Ishikawa (cell line): ENCODE data around the gene PRRC1.

ENCODE experiments used
- CEBPB ChIP-seq: IDR thresholded peaks from 2 replicates; pipeline ENCODE4 v1.6.1; 2012
- CREB1 ChIP-seq: IDR thresholded peaks from 2 replicates; pipeline ENCODE4 v1.6.1; 2012; ENCODE audit warnings: low read depth
- EGR1 ChIP-seq: IDR thresholded peaks from 2 replicates; pipeline ENCODE4 v1.6.1; 2012
- EP300 ChIP-seq: IDR thresholded peaks from 2 replicates; pipeline ENCODE4 v1.6.1; 2012; ENCODE audit warnings: borderline replicate concordance
- FOXM1 ChIP-seq: IDR thresholded peaks from 2 replicates; pipeline ENCODE4 v1.6.1; 2012; ENCODE audit warnings: low read depth, borderline replicate concordance
- MAX ChIP-seq: IDR thresholded peaks from 2 replicates; pipeline ENCODE4 v1.6.1; 2012
- NFIC ChIP-seq: IDR thresholded peaks from 2 replicates; pipeline ENCODE4 v1.6.1; 2012
- RAD21 ChIP-seq: IDR thresholded peaks from 2 replicates; pipeline ENCODE4 v1.6.1; 2012; ENCODE audit warnings: low read depth
- TAF1 ChIP-seq: IDR thresholded peaks from 2 replicates; pipeline ENCODE4 v1.6.1; 2012; ENCODE audit warnings: low read depth, mild to moderate bottlenecking
- TCF12 ChIP-seq: IDR thresholded peaks from 2 replicates; pipeline ENCODE4 v1.6.1; 2012; ENCODE audit warnings: low read depth
- TEAD4 ChIP-seq: IDR thresholded peaks from 2 replicates; pipeline ENCODE4 v1.6.1; 2012
- YY1 ChIP-seq: IDR thresholded peaks from 2 replicates; pipeline ENCODE4 v1.6.1; 2012; ENCODE audit warnings: low read depth
- ZBTB7A ChIP-seq: IDR thresholded peaks from 2 replicates; pipeline ENCODE4 v1.6.1; 2012; ENCODE audit warnings: low read depth
- TF ChIP-seq, protein P1 (sequence below): IDR thresholded peaks from 2 replicates; pipeline ENCODE4 v1.6.1; 2012; ENCODE audit warnings: low read depth, mild to moderate bottlenecking
- TF ChIP-seq, protein P2 (sequence below): IDR thresholded peaks from 2 replicates; pipeline ENCODE4 v1.6.1; 2012

Gene PRRC1

DNA sequence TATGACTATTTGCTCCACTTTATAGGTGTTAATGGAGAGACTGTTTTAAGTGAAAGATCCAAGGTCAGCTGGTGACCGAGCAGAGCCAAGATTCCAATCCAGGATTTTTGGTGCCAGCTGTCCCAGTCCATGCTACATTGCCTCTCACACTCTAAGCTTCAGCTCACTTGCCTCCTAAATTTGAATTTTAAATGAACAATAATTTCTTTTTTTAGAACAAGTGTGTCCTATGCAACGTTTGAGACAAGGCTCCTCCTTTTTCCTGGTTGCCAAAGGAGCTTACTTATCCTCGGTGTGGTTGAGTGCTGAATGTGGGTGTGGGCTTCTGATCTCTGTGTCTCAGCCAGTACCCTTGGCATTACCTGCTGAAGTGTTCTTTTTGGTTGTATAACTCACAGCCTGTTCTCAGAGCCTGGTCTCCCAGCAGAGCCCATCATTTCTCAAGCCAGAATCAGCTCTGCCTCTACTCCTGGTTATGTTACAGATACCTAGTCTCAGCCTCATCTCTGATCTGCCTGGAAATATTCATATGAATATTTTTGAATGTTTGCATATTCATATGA is 4.0 kb upstream of the PRRC1 start:
- TF ChIP-seq ZBTB7A = no peak
- TF ChIP-seq CREB1 = no peak
- TF ChIP-seq EP300 = no peak
- no peak for TF ChIP-seq EGR1
- no peak for TF ChIP-seq NFIC
- no peak for TF ChIP-seq FOXM1
- TF ChIP-seq CEBPB = no peak
- no peak for TF ChIP-seq RAD21
- no peak for TF ChIP-seq MAX
- TF ChIP-seq, protein P1, sequence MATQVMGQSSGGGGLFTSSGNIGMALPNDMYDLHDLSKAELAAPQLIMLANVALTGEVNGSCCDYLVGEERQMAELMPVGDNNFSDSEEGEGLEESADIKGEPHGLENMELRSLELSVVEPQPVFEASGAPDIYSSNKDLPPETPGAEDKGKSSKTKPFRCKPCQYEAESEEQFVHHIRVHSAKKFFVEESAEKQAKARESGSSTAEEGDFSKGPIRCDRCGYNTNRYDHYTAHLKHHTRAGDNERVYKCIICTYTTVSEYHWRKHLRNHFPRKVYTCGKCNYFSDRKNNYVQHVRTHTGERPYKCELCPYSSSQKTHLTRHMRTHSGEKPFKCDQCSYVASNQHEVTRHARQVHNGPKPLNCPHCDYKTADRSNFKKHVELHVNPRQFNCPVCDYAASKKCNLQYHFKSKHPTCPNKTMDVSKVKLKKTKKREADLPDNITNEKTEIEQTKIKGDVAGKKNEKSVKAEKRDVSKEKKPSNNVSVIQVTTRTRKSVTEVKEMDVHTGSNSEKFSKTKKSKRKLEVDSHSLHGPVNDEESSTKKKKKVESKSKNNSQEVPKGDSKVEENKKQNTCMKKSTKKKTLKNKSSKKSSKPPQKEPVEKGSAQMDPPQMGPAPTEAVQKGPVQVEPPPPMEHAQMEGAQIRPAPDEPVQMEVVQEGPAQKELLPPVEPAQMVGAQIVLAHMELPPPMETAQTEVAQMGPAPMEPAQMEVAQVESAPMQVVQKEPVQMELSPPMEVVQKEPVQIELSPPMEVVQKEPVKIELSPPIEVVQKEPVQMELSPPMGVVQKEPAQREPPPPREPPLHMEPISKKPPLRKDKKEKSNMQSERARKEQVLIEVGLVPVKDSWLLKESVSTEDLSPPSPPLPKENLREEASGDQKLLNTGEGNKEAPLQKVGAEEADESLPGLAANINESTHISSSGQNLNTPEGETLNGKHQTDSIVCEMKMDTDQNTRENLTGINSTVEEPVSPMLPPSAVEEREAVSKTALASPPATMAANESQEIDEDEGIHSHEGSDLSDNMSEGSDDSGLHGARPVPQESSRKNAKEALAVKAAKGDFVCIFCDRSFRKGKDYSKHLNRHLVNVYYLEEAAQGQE = no peak
- TF ChIP-seq TAF1 = no peak
- TF ChIP-seq, protein P2, sequence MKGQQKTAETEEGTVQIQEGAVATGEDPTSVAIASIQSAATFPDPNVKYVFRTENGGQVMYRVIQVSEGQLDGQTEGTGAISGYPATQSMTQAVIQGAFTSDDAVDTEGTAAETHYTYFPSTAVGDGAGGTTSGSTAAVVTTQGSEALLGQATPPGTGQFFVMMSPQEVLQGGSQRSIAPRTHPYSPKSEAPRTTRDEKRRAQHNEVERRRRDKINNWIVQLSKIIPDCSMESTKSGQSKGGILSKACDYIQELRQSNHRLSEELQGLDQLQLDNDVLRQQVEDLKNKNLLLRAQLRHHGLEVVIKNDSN = no peak
- no peak for TF ChIP-seq TCF12

DNA sequence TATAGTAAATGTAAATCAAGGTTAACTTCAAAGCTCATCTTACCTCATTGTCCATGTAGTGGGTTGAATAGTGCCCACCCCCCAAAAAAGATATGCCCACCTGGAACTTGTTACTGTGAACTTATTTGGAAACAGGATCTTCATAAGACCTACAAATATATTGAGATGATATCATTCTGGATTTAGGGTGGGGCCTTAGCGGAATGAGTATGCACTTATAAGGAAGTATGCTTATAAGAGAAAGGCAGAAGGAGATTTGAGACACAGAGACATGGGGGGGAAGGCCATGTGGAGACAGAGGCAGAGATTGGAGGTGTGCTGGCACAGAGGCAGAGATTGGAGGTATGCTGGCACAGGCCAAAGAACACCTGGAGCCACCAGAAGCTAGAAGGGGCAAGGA is 2.6 kb upstream of the PRRC1 start:
- no peak for TF ChIP-seq TCF12
- no peak for TF ChIP-seq TEAD4
- no peak for TF ChIP-seq CEBPB
- TF ChIP-seq, protein P1 = no peak
- no peak for TF ChIP-seq EP300
- no peak for TF ChIP-seq MAX
- TF ChIP-seq TAF1 = no peak
- TF ChIP-seq EGR1 = no peak
- TF ChIP-seq NFIC = no peak
- no peak for TF ChIP-seq FOXM1
- TF ChIP-seq ZBTB7A = no peak
- no peak for TF ChIP-seq RAD21
- TF ChIP-seq CREB1 = no peak
- TF ChIP-seq, protein P2 = no peak
- TF ChIP-seq YY1 = no peak

DNA sequence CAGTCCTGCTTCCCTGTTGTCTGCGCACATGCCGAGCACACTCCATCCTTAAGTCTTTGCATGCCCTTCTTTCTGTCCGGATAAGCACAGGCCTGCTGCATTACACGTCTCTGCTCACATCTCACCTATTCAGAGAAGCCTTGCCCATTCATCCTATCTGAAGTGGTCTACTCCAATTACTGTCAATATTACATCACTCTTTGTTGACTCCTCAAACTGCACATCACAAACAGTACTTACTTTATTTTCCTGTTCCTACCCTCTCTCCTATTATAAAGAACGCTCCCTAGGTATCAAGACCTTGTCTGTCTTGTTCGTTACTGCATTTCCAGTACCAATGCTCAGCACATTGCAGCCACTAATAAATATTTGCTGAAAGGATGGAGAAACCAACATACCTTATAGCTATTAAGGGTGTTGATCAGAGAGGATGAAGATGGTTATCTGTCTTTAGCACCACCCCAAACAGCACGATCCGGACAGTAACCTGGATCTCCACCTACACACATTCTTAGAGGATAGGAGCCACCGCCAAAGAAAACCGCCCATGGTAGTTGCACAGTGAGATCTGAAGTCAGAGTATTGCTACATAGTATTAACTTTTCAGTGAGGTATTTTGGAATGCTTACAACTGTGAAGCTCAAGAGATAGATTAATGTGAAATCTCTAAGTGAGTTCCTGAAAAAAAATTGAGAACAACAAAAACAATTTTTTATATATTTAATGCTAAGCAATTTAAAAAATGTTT is 1.6 kb upstream of the PRRC1 start:
- TF ChIP-seq MAX (no peak), TCF12 (no peak), ZBTB7A (no peak), EP300 (no peak), FOXM1 (no peak), CREB1 (no peak)
- TF ChIP-seq, protein P2 = no peak

DNA sequence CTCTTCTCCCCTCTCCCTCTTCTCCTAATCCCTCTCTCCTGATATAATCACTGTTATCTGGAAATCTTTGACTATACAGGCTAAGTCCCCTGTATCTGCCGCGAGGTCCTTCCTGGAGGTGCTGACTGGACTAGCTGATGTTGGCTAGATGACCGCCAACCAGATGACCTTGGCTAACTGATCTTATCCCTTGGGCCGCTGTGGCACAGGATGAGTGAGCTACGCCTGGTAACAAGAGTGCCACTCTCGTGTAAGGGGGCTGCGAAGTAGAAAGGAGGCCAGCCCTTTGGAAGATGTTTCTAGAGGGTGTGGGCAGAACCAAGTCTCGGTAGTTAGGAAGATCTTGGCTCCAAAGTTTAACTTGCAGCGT is 345 bp upstream of the PRRC1 start:
- TF ChIP-seq YY1 (no peak), TEAD4 (no peak)
- TF ChIP-seq, protein P2 = no peak

- TF ChIP-seq TAF1 = no peak
- TF ChIP-seq TCF12 = no peak
- no peak for TF ChIP-seq CREB1
- no peak for TF ChIP-seq TEAD4
- TF ChIP-seq EGR1 = no peak
- no peak for TF ChIP-seq YY1
These were observed 830 bp downstream of the PRRC1 start for GRCh38 chr5:127518319-127518621.
